Left cardiac atrium (tissue), 4 donors: ENCODE data around the gene FCSK. TPM values are rescaled to one million over a fixed set of nuclear protein-coding genes. Genes with fewer than 3 reads are reported as not detected.
A peak's percentile ranks its signal among the peaks of the same experiment; 100 is the strongest.

Experiments
- ATAC-seq, 2 donors: fragments of 200-7000 bp; cut with Tn5 transposase; one replicate each; pipeline ENCODE4 v1.9.1; 2020; ENCODE audit warnings: mild to moderate bottlenecking in 2 of 2, moderate library complexity in 2 of 2
- DNase-seq: peaks from one replicate; pipeline ENCODE4 v3.0.0-alpha.2; 2020
- intact Hi-C, 2 donors: fragments of 100-400 bp; cut with DNase I; formaldehyde crosslinking; loops; one replicate each; pipeline versions ENCODE4 v1.14.1 to v1.15.1; 2022 to 2023
- total RNA-seq, 2 donors: library from RNA; stranded (reverse); fragmentation: NEBNext Ultra II Directional; extraction: Animal tissue kit (Norgen Biotek cat#: 25700); gene quantifications; one replicate each; pipeline ENCODE4 v1.2.1, GENCODE V29; 2021
- donor health status: DM: no; HTN: yes; CAD: no.
- donor health status: DM: no; HTN: yes; CAD: no; lungs with severe emphysema.
- donor health status: DM: yes; HTN: yes; CAD: no.
- donor health status: Dilated cardiomyopathy.

FCSK gene
- total RNA-seq, 2 donors from 2014 or later: 9.5 to 11.4 TPM

GRCh38 chr16:70429888-70430666 lies 24.3 kb upstream of the FCSK start:
- no peak for DNase-seq
- no peak for ATAC-seq
- intact Hi-C loops: loop anchor here in 1 of 2 donors (10.0 kb wide), 1 partner anchor 45 kb away; no protein-coding TSS in a partner anchor

- intact Hi-C loops: loop anchor here in 1 of 2 donors (10.0 kb wide), 1 partner anchor 46 kb away; no protein-coding TSS in a partner anchor
- DNase-seq: no peak
Observed at GRCh38 chr16:70430667-70431536, 23.5 kb upstream of the FCSK start.

GRCh38 chr16:70432356-70432722 lies 22.1 kb upstream of the FCSK start:
- intact Hi-C loops: loop anchor here in 1 of 2 donors (10.0 kb wide), 1 partner anchor 48 kb away; no protein-coding TSS in a partner anchor
- no peak for DNase-seq

More at GRCh38 chr16:70430667-70431536, 23.5 kb upstream of the FCSK start:
- ATAC-seq: no peak

GRCh38 chr16:70432723-70433457 lies 21.5 kb upstream of the FCSK start:
- ATAC-seq (no peak), DNase-seq (no peak)
- intact Hi-C loops: loop anchor here in 1 of 2 donors (10.0 kb wide), 1 partner anchor 48 kb away; no protein-coding TSS in a partner anchor

More at GRCh38 chr16:70432356-70432722, 22.1 kb upstream of the FCSK start:
- no peak for ATAC-seq

- intact Hi-C loops: loop anchor here in 1 of 2 donors (10.0 kb wide), 1 partner anchor 49 kb away; no protein-coding TSS in a partner anchor
- peak; percentile 67 for DNase-seq
- peak; percentile 56 to 65 for ATAC-seq
Observed at GRCh38 chr16:70433458-70434103, 20.8 kb upstream of the FCSK start.

GRCh38 chr16:70434484-70435260 lies 19.7 kb upstream of the FCSK start:
- DNase-seq: no peak
- no peak for ATAC-seq
- intact Hi-C loops: loop anchor here (5.0 to 10.0 kb wide), 2 partner anchors 50 to 52 kb away; no protein-coding TSS in a partner anchor

- no peak for DNase-seq
- intact Hi-C loops: loop anchor here (1.0 to 10.0 kb wide), 3 partner anchors 20 to 55 kb away; no protein-coding TSS in a partner anchor
Observed at GRCh38 chr16:70437017-70437581, 17.3 kb upstream of the FCSK start.

GRCh38 chr16:70437582-70438557 lies 16.5 kb upstream of the FCSK start:
- no peak for DNase-seq
- intact Hi-C loops: loop anchor here (1.0 to 10.0 kb wide), 3 partner anchors 21 to 56 kb away; no protein-coding TSS in a partner anchor
- ATAC-seq: peak in 1 of 2 donors; percentile 11

More at GRCh38 chr16:70437017-70437581, 17.3 kb upstream of the FCSK start:
- no peak for ATAC-seq

- intact Hi-C loops: loop anchor here (5.0 to 10.0 kb wide), 2 partner anchors 54 to 56 kb away; no protein-coding TSS in a partner anchor
- peak in 1 of 2 donors; percentile 18 for ATAC-seq
- DNase-seq: no peak
Observed at GRCh38 chr16:70438585-70438968, 15.8 kb upstream of the FCSK start.

- DNase-seq (peak; percentile 96), ATAC-seq (peak; percentile 97 to 98)
- intact Hi-C loops: loop anchor here (5.0 to 10.0 kb wide), 2 partner anchors 54 to 57 kb away; no protein-coding TSS in a partner anchor
Observed at GRCh38 chr16:70438969-70439862, 15.2 kb upstream of the FCSK start, which contains the start of gene ST3GAL2. ST3GAL2 (minus strand) TSS chr16:70439100; CDS start chr16:70398530, 40,570 bp downstream.

- ATAC-seq (no peak), DNase-seq (no peak)
- intact Hi-C loops: no loop called here
Observed at GRCh38 chr16:70440009-70440692, 14.2 kb upstream of the FCSK start.

- ATAC-seq (no peak), DNase-seq (no peak)
- intact Hi-C loops: no loop called here
Observed at GRCh38 chr16:70441406-70441990, 12.9 kb upstream of the FCSK start.

- intact Hi-C loops: no loop called here
- no peak for ATAC-seq
- no peak for DNase-seq
Observed at GRCh38 chr16:70442344-70442743, 12.1 kb upstream of the FCSK start.
